ENCODE results near the gene PPEF2. TPM values are rescaled to one million over a fixed set of nuclear protein-coding genes. Genes with fewer than 3 reads are reported as not detected.
"Not testable (repeated sequence)": the region's sequence is repeated elsewhere in the genome, so short reads cannot be mapped to it uniquely, and the experiment has no call there.

The PPEF2 gene
- total RNA-seq, 2 donors from 2014 or later: 0.10 to 0.15 TPM

DNA sequence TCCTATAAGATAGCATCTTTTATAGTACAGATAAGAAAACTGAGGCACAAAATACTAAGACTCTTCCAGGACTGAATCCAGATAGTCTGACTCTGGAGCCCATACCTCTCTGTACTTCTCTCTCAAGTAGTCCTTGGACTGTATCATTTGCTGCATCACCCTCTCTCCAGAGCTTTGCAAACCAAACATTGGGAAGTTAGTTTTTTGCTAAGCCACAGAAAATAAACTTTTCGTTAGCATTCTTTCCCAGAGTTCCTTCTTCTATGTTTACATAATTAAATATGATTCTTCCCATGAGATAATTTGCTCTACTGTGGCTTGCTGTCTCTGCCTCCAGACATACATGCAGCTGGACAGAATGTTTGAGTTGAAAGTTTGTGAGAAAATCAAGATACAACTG lies 22.0 kb downstream of the PPEF2 start:
- H3K27ac Mint-ChIP-seq: no peak overlapping the region
- ATAC-seq (no peak), DNase-seq (no peak)
- H3K27me3 Mint-ChIP-seq: peaks cover 14% of the 10 kb centered on the region
- no peak overlapping the region for H3K4me3 Mint-ChIP-seq
- H3K36me3 Mint-ChIP-seq (ENCODE audit: low read depth): no peaks in the 10 kb centered on the region
- no peaks in the 10 kb centered on the region for H3K9me3 ChIP-seq (ENCODE audit: control insufficient read depth, low read length, poor library complexity, severe bottlenecking)
- peaks cover 6% of the 10 kb centered on the region for H3K4me1 Mint-ChIP-seq

GRCh38 chr4:75878246-75878756 lies 24.0 kb downstream of the PPEF2 start:
- Mint-ChIP-seq H3K4me3 (no peak overlapping the region), H3K27me3 (peaks cover 14% of the 10 kb centered on the region), H3K27ac (no peak overlapping the region)

DNA sequence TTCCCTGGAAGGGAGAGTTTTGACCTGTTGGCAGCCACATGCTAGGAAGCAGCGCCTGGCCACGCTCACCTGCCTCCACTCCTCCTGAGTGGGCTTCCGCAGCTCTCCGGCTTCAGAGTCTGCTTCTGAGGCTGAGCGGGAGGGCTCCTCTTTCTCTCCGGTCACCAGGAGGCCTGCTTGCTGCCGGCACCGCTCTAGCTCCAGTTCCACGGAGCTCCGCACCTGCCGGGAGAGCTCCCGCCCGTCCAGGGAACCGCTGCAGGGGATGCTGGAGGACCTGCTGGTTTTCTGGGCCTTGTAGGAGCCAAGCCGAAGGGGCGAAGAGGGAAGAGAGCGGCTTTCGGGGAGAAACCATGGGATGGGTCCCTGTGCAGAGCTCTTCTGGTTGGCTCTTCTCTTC lies 26.0 kb downstream of the PPEF2 start:
- H3K9me3 ChIP-seq (ENCODE audit: control insufficient read depth, low read length, poor library complexity, severe bottlenecking): no peaks in the 10 kb centered on the region
- Mint-ChIP-seq H3K27ac (no peak overlapping the region), H3K36me3 (ENCODE audit: low read depth) (no peaks in the 10 kb centered on the region), H3K4me1 (peaks cover 6% of the 10 kb centered on the region), H3K27me3 (peaks cover 9% of the 10 kb centered on the region), H3K4me3 (no peak overlapping the region)
- no peak for DNase-seq
- ATAC-seq: no peak

More at GRCh38 chr4:75878246-75878756, 24.0 kb downstream of the PPEF2 start:
- H3K36me3 Mint-ChIP-seq (ENCODE audit: low read depth): no peaks in the 10 kb centered on the region
- no peak for DNase-seq
- no peaks in the 10 kb centered on the region for H3K9me3 ChIP-seq (ENCODE audit: control insufficient read depth, low read length, poor library complexity, severe bottlenecking)
- ATAC-seq: no peak
- peaks cover 6% of the 10 kb centered on the region for H3K4me1 Mint-ChIP-seq

GRCh38 chr4:75869100-75869499 lies 33.2 kb downstream of the PPEF2 start:
- no peak overlapping the region for H3K27ac Mint-ChIP-seq

DNA sequence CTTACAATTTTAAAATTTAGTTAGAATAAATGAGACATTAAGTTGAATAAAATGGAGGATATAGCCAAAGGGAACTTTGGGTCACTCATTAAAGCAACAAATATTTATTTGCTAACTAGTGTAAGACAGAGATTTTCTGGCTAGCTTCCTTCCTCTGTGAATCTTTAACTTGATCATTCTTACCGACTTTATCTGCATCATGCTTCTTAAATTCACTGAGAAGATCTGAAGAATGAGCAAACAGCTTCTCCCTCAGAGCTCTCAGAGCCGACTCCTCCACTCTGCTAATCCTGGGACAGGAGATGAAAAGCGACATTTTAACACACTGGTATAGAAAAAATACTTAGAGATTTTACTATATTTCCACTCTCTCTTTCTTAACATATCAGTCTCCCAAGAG lies 35.1 kb downstream of the PPEF2 start:
- DNase-seq (no peak), ATAC-seq (no peak)
- Mint-ChIP-seq H3K36me3 (ENCODE audit: low read depth) (no peaks in the 10 kb centered on the region), H3K4me1 (no peaks in the 10 kb centered on the region), H3K4me3 (no peak overlapping the region), H3K27me3 (no peaks in the 10 kb centered on the region), H3K27ac (no peak overlapping the region)
- no peaks in the 10 kb centered on the region for H3K9me3 ChIP-seq (ENCODE audit: control insufficient read depth, low read length, poor library complexity, severe bottlenecking)

More at GRCh38 chr4:75869100-75869499, 33.2 kb downstream of the PPEF2 start:
- DNase-seq (no peak), ATAC-seq (no peak)
- no peaks in the 10 kb centered on the region for H3K4me1 Mint-ChIP-seq
- H3K36me3 Mint-ChIP-seq (ENCODE audit: low read depth): no peaks in the 10 kb centered on the region
- H3K4me3 Mint-ChIP-seq: no peak overlapping the region
- H3K9me3 ChIP-seq (ENCODE audit: control insufficient read depth, low read length, poor library complexity, severe bottlenecking): no peaks in the 10 kb centered on the region
- no peaks in the 10 kb centered on the region for H3K27me3 Mint-ChIP-seq

GRCh38 chr4:75860606-75861005 lies 41.6 kb downstream of the PPEF2 start:
- H3K9me3 ChIP-seq (ENCODE audit: control insufficient read depth, low read length, poor library complexity, severe bottlenecking): no peaks in the 10 kb centered on the region
- H3K36me3 Mint-ChIP-seq (ENCODE audit: low read depth): no peaks in the 10 kb centered on the region
- ATAC-seq (no peak), DNase-seq (no peak)
- H3K4me1 Mint-ChIP-seq: no peaks in the 10 kb centered on the region
- no peak overlapping the region for H3K4me3 Mint-ChIP-seq
- H3K27ac Mint-ChIP-seq: no peak overlapping the region
- no peaks in the 10 kb centered on the region for H3K27me3 Mint-ChIP-seq

DNA sequence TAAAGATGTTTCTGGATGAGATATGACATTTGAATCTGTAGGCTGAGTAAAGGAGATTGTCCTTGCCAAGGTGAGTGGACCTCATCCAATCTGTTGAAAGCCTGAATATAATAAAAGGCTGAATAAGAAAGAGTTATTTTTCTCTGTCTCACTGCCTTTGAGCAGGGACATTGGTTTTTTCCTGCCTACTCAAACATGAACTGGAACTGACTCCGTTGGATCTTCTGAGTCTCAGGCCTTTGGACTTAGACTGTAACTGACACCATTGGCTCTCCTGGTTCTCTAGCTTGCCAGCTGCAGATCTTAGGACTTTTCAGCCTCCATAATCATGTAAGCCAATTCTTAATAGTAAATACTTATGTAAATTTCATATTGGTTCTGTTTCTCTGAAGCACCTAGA lies 43.5 kb downstream of the PPEF2 start:
- no peaks in the 10 kb centered on the region for H3K9me3 ChIP-seq (ENCODE audit: control insufficient read depth, low read length, poor library complexity, severe bottlenecking)
- Mint-ChIP-seq H3K36me3 (ENCODE audit: low read depth) (peaks cover 3% of the 10 kb centered on the region), H3K4me3 (no peak overlapping the region), H3K27ac (no peak overlapping the region), H3K4me1 (no peaks in the 10 kb centered on the region), H3K27me3 (peaks cover 13% of the 10 kb centered on the region)
- no peak for DNase-seq
- ATAC-seq: no peak

GRCh38 chr4:75849461-75849860 lies 52.8 kb downstream of the PPEF2 start:
- peaks cover 6% of the 10 kb centered on the region for H3K4me1 Mint-ChIP-seq
- peaks cover 6% of the 10 kb centered on the region for H3K36me3 Mint-ChIP-seq (ENCODE audit: low read depth)
- DNase-seq (no peak), ATAC-seq (no peak)
- H3K27me3 Mint-ChIP-seq: peaks cover 31% of the 10 kb centered on the region
- no peak overlapping the region for H3K4me3 Mint-ChIP-seq
- H3K27ac Mint-ChIP-seq: peak overlapping the region; percentile 77
- H3K9me3 ChIP-seq (ENCODE audit: control insufficient read depth, low read length, poor library complexity, severe bottlenecking): no peaks in the 10 kb centered on the region

- peaks cover 6% of the 10 kb centered on the region for H3K4me1 Mint-ChIP-seq
- peaks cover 4% of the 10 kb centered on the region for H3K36me3 Mint-ChIP-seq (ENCODE audit: low read depth)
- H3K27ac Mint-ChIP-seq: peak overlapping the region; percentile 77
- no peak overlapping the region for H3K4me3 Mint-ChIP-seq
- H3K9me3 ChIP-seq (ENCODE audit: control insufficient read depth, low read length, poor library complexity, severe bottlenecking): no peaks in the 10 kb centered on the region
- H3K27me3 Mint-ChIP-seq: peaks cover 26% of the 10 kb centered on the region
- DNase-seq: no peak
- ATAC-seq: no peak
Measured at GRCh38 chr4:75848891-75849290, 53.4 kb downstream of the PPEF2 start.

DNA sequence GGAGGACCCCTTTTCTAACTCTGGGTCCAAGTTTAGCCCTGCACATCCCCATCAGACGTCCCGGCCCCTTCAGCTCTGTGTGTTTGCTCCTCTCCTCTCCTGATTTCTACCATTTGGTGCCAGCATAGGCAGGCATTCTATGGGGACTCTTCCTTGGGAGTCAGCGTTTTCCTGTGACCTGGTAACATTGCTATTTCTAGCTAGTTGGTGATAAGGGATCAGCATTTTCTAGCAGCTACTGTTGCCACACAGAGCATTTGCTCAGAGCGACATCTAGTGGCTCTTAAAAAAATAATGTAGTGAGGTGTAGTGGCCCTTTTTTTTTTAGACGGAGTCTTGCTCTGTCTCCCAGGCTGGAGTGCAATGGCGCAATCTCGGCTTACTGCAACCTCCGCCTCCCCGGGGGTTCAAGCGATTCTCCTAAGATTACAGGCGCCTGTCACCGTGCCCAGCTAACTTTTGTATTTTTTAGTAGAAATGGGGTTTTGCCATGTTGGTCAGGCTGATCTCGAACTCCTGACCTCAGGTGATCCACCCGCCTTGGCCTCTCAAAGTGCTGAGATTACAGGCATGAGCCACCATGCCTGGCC lies 54.0 kb downstream of the PPEF2 start:
- peak; percentile 81 for ATAC-seq
- not testable (repeated sequence) for DNase-seq; H3K36me3 Mint-ChIP-seq (ENCODE audit: low read depth); H3K27ac Mint-ChIP-seq; H3K9me3 ChIP-seq (ENCODE audit: control insufficient read depth, low read length, poor library complexity, severe bottlenecking); H3K4me3 Mint-ChIP-seq; H3K4me1 Mint-ChIP-seq
- peaks cover 19% of the 10 kb centered on the region for H3K27me3 Mint-ChIP-seq

- peaks cover 8% of the 10 kb centered on the region for H3K27me3 Mint-ChIP-seq
- no peak for ATAC-seq
- no peaks in the 10 kb centered on the region for H3K36me3 Mint-ChIP-seq (ENCODE audit: low read depth)
- no peak overlapping the region for H3K27ac Mint-ChIP-seq
- no peak for DNase-seq
- peaks cover 6% of the 10 kb centered on the region for H3K4me1 Mint-ChIP-seq
- no peaks in the 10 kb centered on the region for H3K9me3 ChIP-seq (ENCODE audit: control insufficient read depth, low read length, poor library complexity, severe bottlenecking)
- H3K4me3 Mint-ChIP-seq: no peak overlapping the region
Measured at GRCh38 chr4:75845992-75846391, 56.3 kb downstream of the PPEF2 start.

- peaks cover 3% of the 10 kb centered on the region for H3K27me3 Mint-ChIP-seq
- no peaks in the 10 kb centered on the region for H3K9me3 ChIP-seq (ENCODE audit: control insufficient read depth, low read length, poor library complexity, severe bottlenecking)
- no peak overlapping the region for H3K4me3 Mint-ChIP-seq
- ATAC-seq: no peak
- H3K4me1 Mint-ChIP-seq: peaks cover 6% of the 10 kb centered on the region
- no peaks in the 10 kb centered on the region for H3K36me3 Mint-ChIP-seq (ENCODE audit: low read depth)
- no peak for DNase-seq
- H3K27ac Mint-ChIP-seq: no peak overlapping the region
Measured at GRCh38 chr4:75844151-75844662, 58.0 kb downstream of the PPEF2 start.

DNA sequence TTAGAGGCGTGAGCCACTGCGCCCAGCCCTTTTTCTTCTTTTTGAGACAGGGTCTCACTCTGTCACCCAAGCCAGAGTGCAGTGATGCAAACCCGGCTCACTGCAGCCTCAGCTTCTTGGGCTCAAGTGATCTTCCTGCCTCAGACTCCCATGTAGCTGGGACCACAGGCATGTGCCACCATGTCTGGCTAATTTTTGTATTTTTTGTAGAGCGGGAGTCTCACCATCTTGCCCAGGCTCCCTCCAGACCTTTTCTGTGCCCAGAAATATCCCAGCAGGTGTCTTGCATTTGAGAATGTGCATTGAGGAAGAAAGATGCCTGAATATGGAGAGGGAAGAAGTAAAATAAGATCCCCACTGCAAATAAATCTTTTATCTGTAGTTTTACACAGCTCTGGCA lies 58.7 kb downstream of the PPEF2 start:
- H3K9me3 ChIP-seq (ENCODE audit: control insufficient read depth, low read length, poor library complexity, severe bottlenecking): no peaks in the 10 kb centered on the region
- DNase-seq (no peak), ATAC-seq (no peak)
- no peak overlapping the region for H3K27ac Mint-ChIP-seq
- peaks cover 2% of the 10 kb centered on the region for H3K4me1 Mint-ChIP-seq
- H3K27me3 Mint-ChIP-seq: no peaks in the 10 kb centered on the region
- H3K4me3 Mint-ChIP-seq: no peak overlapping the region
- H3K36me3 Mint-ChIP-seq (ENCODE audit: low read depth): no peaks in the 10 kb centered on the region

Measured in T-helper 17 cell (primary cell).